GM12878 (cell line): ENCODE data around the gene CDH7. TPM values are rescaled to one million over a fixed set of nuclear protein-coding genes. Genes with fewer than 3 reads are reported as not detected.

Experiments used
- ATAC-seq: fragments of 200-7000 bp; cut with Tn5 transposase; 3 replicates; pipeline ENCODE4 v1.9.1; 2020; ENCODE audit warnings: mild to moderate bottlenecking, moderate library complexity
- BruUV-seq: library from RNA; stranded (reverse); fragments of 400-500 nt; replicated peaks from 2 replicates; lab custom pipeline; 2021; lab: Mats Ljungman, UMichigan
- CTCF ChIA-PET: fragments of 300-600 bp; sonication (Branson Sonifier 250); formaldehyde crosslinking; extraction: SDS; loops from one replicate; lab custom pipeline; 2021; ENCODE audit warnings: inconsistent platforms; lab: Yijun Ruan, JAX
- POLR2A ChIA-PET: fragments of 350-600 bp; formaldehyde crosslinking; extraction: SDS; loops from one replicate; lab custom pipeline; 2021; ENCODE audit warnings: inconsistent platforms; lab: Charles Lee
- RAD21 ChIA-PET: fragments of 300-600 bp; sonication (Branson Sonifier 250); formaldehyde crosslinking; loops from one replicate; lab custom pipeline; 2023; ENCODE audit warnings: antibody characterized with exemption; ENCODE audit not compliant: unreplicated experiment; lab: Charles Lee
- SMC1A ChIA-PET: fragments of 300-600 bp; sonication (Branson Sonifier 250); formaldehyde crosslinking; loops from one replicate; lab custom pipeline; 2023; ENCODE audit not compliant: unreplicated experiment, uncharacterized antibody; lab: Charles Lee
- DNase-seq: peaks from one replicate; pipeline ENCODE4 v3.0.0-alpha.2; 2011; ENCODE audit warnings: low read depth, low spot score
- FAIRE-seq: peaks from 3 replicates; lab custom pipeline; 2011; peaks lifted over from hg19 to GRCh38; lab: Jason Lieb, UNC
- H2AFZ ChIP-seq: 2 replicates; pipeline ENCODE4 v1.6.0; 2011; ENCODE audit warnings: low read depth, low read length, control low read depth; ENCODE audit not compliant: control insufficient read depth
- H3K27ac ChIP-seq: 2 replicates; pipeline ENCODE4 v1.5.1; 2011; ENCODE audit warnings: control low read depth; ENCODE audit not compliant: control insufficient read depth, insufficient read depth
- H3K27me3 ChIP-seq, 2 experiments: replicated peaks in 1 of 2; 2 replicates each; pipeline versions ENCODE4 v1.6.0 to v1.6.1; 2011; ENCODE audit warnings: low read length in 1 of 2; ENCODE audit not compliant: control insufficient read depth in 2 of 2, insufficient read depth in 2 of 2
- H3K36me3 ChIP-seq, 2 experiments: 2 replicates each; pipeline ENCODE4 v1.5.1; 2011; ENCODE audit warnings: low read length in 1 of 2; ENCODE audit not compliant: control insufficient read depth in 2 of 2, insufficient read depth in 2 of 2
- H3K4me1 ChIP-seq: 2 replicates; pipeline ENCODE4 v1.6.1; 2011; ENCODE audit warnings: mild to moderate bottlenecking, low read length, moderate library complexity, mixed read lengths; ENCODE audit not compliant: control insufficient read depth, insufficient read depth
- H3K4me2 ChIP-seq: 2 replicates; pipeline ENCODE4 v1.6.0; 2011; ENCODE audit warnings: control low read depth; ENCODE audit not compliant: control insufficient read depth, insufficient read depth
- H3K4me3 ChIP-seq: fragments of 200-600 bp; sonication (generic); 2 replicates; pipeline ENCODE4 v1.5.1; 2016
- H3K79me2 ChIP-seq: 2 replicates; pipeline ENCODE4 v1.6.0; 2011; ENCODE audit warnings: low read length; ENCODE audit not compliant: control insufficient read depth, insufficient read depth
- H3K9ac ChIP-seq: 2 replicates; pipeline ENCODE4 v1.8.0; 2011; ENCODE audit warnings: low read length, control low read depth, mixed read lengths; ENCODE audit not compliant: control insufficient read depth, insufficient read depth
- H3K9me3 ChIP-seq: replicated peaks from 3 replicates; pipeline ENCODE4 v1.5.1; 2011; ENCODE audit warnings: mild to moderate bottlenecking, low read length; ENCODE audit not compliant: control insufficient read depth, insufficient read depth
- H4K20me1 ChIP-seq: 2 replicates; pipeline ENCODE4 v1.6.0; 2011; ENCODE audit not compliant: control insufficient read depth, insufficient read depth
- IRF5 ChIP-seq: fragments of 450-650 bp; IDR thresholded peaks from 2 replicates; pipeline ENCODE4 v1.6.1; 2017; ENCODE audit warnings: borderline replicate concordance
- NR2C1 ChIP-seq: fragments of 450-650 bp; IDR thresholded peaks from 2 replicates; pipeline ENCODE4 v1.6.1; 2017; ENCODE audit warnings: antibody characterized with exemption, mild to moderate bottlenecking, moderate library complexity
- NR2C2 ChIP-seq: IDR thresholded peaks from 2 replicates; pipeline ENCODE4 v1.6.1; 2011; ENCODE audit warnings: borderline replicate concordance, low read depth; ENCODE audit not compliant: control insufficient read depth, insufficient read length
- PML ChIP-seq: IDR thresholded peaks from 2 replicates; pipeline ENCODE4 v1.6.1; 2012; ENCODE audit warnings: low read length, inconsistent platforms
- PRDM15 ChIP-seq: fragments of 450-650 bp; formaldehyde crosslinking; IDR thresholded peaks from 2 replicates; pipeline ENCODE4 v1.4.0; 2020; ENCODE audit warnings: mild to moderate bottlenecking, moderate library complexity
- RAD21 ChIP-seq: IDR thresholded peaks from 2 replicates; pipeline ENCODE4 v1.6.1; 2011; ENCODE audit warnings: mild to moderate bottlenecking, low read depth, low read length, moderate library complexity; ENCODE audit not compliant: insufficient read depth
- STAT1 ChIP-seq: fragments of 450-650 bp; conservative IDR thresholded peaks from 2 replicates; pipeline ENCODE4 v1.6.1; 2014; ENCODE audit warnings: antibody characterized with exemption, mild to moderate bottlenecking
- TCF3 ChIP-seq: IDR thresholded peaks from 2 replicates; pipeline ENCODE4 v1.6.1; 2012; ENCODE audit warnings: low read depth, mild to moderate bottlenecking, low read length, borderline replicate concordance; ENCODE audit not compliant: insufficient read depth
- WGBS: methylation state at CpG from one replicate; pipeline ENCODE4 v1.1.6; 2016; ENCODE audit warnings: low lambda C conversion rate; ENCODE audit not compliant: insufficient replicate concordance, insufficient coverage; ENCODE audit errors: missing lambda C conversion rate; 5-methylcytosine and 5-hydroxymethylcytosine counted together
- in situ Hi-C: fragments of 300-500 bp; cut with MboI; formaldehyde crosslinking; loops from 9 replicates; pipeline ENCODE4 v1.14.3; 2018; ENCODE audit warnings: mixed read lengths
- intact Hi-C: fragments of 100-400 bp; cut with micrococcal nuclease; formaldehyde crosslinking; loops from one replicate; pipeline ENCODE4 v1.14.2; 2022; ENCODE audit not compliant: unreplicated experiment
- polyA plus RNA-seq, 11 experiments: library from polyadenylated mRNA; depleted of rRNA in 4 of 11; unstranded in 6 of 11; stranded (reverse) in 5 of 11; fragments of >200 nt; fragmentation: Nextera tagmentation in 4 of 11; fragmentation: Illumina TruSeq in 1 of 11; extraction: Ambion mirVana in 4 of 11; extraction: Trizol in 1 of 11; gene quantifications; 1 replicate in 1 of 11; 2 replicates in 10 of 11; pipeline versions ENCODE4 v1.2.1 to v1.2.3, GENCODE V29; 2011 to 2016; ENCODE audit warnings: inconsistent platforms in 2 of 11, missing spikeins in 2 of 11, low read depth in 1 of 11
- total RNA-seq, 4 experiments: library from RNA; depleted of rRNA in 3 of 4; stranded (reverse); fragments of >200 nt in 3 of 4; fragmentation: Illumina TruSeq in 1 of 4; extraction: Trizol in 1 of 4; gene quantifications; 2 replicates each; pipeline versions ENCODE4 v1.2.1 to v1.2.3, GENCODE V29; 2013 to 2021

CDH7 gene
- total and polyA plus RNA-seq, 10 of the 15 experiments (the other 5 are each of a cell fraction or from before 2014, with no cell fraction given), result 0.03 TPM; not detected in 9

- H3K4me2 ChIP-seq, result no peak overlapping the region
- CTCF ChIA-PET, result no interaction called here
- no peak overlapping the region for H3K4me3 ChIP-seq
- RAD21 ChIA-PET, result no interaction called here
- BruUV-seq, result no TSS peak
- TF ChIP-seq PML (no peak), RAD21 (no peak), NR2C2 (no peak), PRDM15 (no peak), IRF5 (no peak), STAT1 (no peak), NR2C1 (no peak), TCF3 (no peak)
- H3K9ac ChIP-seq, result no peak overlapping the region
- no peaks in the 10 kb centered on the region; a peak in 1 of 4 replicates for H3K27me3 ChIP-seq
- H3K36me3 ChIP-seq, result no peaks in the 10 kb centered on the region
- intact Hi-C loops, result no loop called here
- H4K20me1 ChIP-seq, result no peaks in the 10 kb centered on the region
- SMC1A ChIA-PET, result interaction anchor here (1.5 kb wide), 1 partner anchor 8 kb away, joined by 6 read pairs; no protein-coding TSS in a partner anchor
- H3K27ac ChIP-seq, result no peak overlapping the region
- FAIRE-seq (no peak), DNase-seq (no peak), ATAC-seq (no peak)
- H3K9me3 ChIP-seq, result no peaks in the 10 kb centered on the region
- no peaks in the 10 kb centered on the region for H3K4me1 ChIP-seq
- WGBS, result 0% methylated on average over 3 of the region's 3 CpGs
- H3K79me2 ChIP-seq, result no peaks in the 10 kb centered on the region
- in situ Hi-C loops, result no loop called here
- H2AFZ ChIP-seq, result no peak overlapping the region
- POLR2A ChIA-PET, result no interaction called here
Observed at GRCh38 chr18:65761636-65762295, 11.0 kb downstream of the CDH7 start.
